GM18508 (cell line): ENCODE results near the gene TMEM52B.
A peak's percentile ranks its signal among the peaks of the same experiment; 100 is the strongest.

ENCODE experiments used
- ATAC-seq: cut with Tn5 transposase; IDR thresholded peaks from one replicate; pipeline ENCODE4 v1.9.1; 2021; ENCODE audit warnings: moderate number of reproducible peaks; ENCODE audit not compliant: insufficient read depth, unreplicated experiment

The TMEM52B gene

GRCh38 chr12:10178821-10179220 is at the start of gene TMEM52B:
TMEM52B (plus strand) TSS chr12:10179032; CDS start chr12:10179575, 543 bp downstream.
- no peak for ATAC-seq

GRCh38 chr12:10130042-10130441 is 48.8 kb upstream of the TMEM52B start, which contains the start of gene CLEC7A:
CLEC7A (minus strand) TSS chr12:10130199; CDS start chr12:10130082, 117 bp downstream.
- peak; percentile 75 for ATAC-seq

- no peak for ATAC-seq
These were observed 47.6 kb upstream of the TMEM52B start for GRCh38 chr12:10131111-10131690.

- ATAC-seq = no peak
These were observed 45.9 kb upstream of the TMEM52B start for GRCh38 chr12:10132850-10133370.

GRCh38 chr12:10135126-10135525 is 43.7 kb upstream of the TMEM52B start:
- ATAC-seq = no peak

- no peak for ATAC-seq
These were observed 42.1 kb upstream of the TMEM52B start for GRCh38 chr12:10136637-10137205.

- ATAC-seq = no peak
These were observed 38.8 kb upstream of the TMEM52B start for GRCh38 chr12:10140001-10140400.

GRCh38 chr12:10142976-10143589 is 35.7 kb upstream of the TMEM52B start:
- ATAC-seq = no peak

GRCh38 chr12:10147714-10148403 is 31.0 kb upstream of the TMEM52B start:
- peak; percentile 62 for ATAC-seq

GRCh38 chr12:10151621-10152020 is 27.2 kb upstream of the TMEM52B start:
- no peak for ATAC-seq

- ATAC-seq = no peak
These were observed 25.3 kb upstream of the TMEM52B start for GRCh38 chr12:10153271-10154144.

GRCh38 chr12:10154145-10154496 is 24.7 kb upstream of the TMEM52B start:
- no peak for ATAC-seq

GRCh38 chr12:10155966-10156365 is 22.9 kb upstream of the TMEM52B start:
- ATAC-seq = no peak

- ATAC-seq = no peak
These were observed 20.4 kb upstream of the TMEM52B start for GRCh38 chr12:10158406-10158805.

GRCh38 chr12:10159280-10159679 is 19.6 kb upstream of the TMEM52B start:
- ATAC-seq = no peak

- no peak for ATAC-seq
These were observed 18.0 kb upstream of the TMEM52B start for GRCh38 chr12:10160617-10161385.

- ATAC-seq = no peak
These were observed 15.7 kb upstream of the TMEM52B start for GRCh38 chr12:10163084-10163483.

- no peak for ATAC-seq
These were observed 13.4 kb upstream of the TMEM52B start for GRCh38 chr12:10165421-10165820.

GRCh38 chr12:10167599-10167998 is 11.2 kb upstream of the TMEM52B start:
- no peak for ATAC-seq
